GM23338 (cell line): Measurements from ENCODE around the gene ESR2. TPM values are rescaled to one million over a fixed set of nuclear protein-coding genes. Genes with fewer than 3 reads are reported as not detected.

ENCODE experiments used
- ATAC-seq: fragments of 200-7000 bp; cut with Tn5 transposase; 3 replicates; pipeline ENCODE4 v1.9.1; 2020
- DNase-seq: peaks from one replicate; pipeline ENCODE4 v3.0.0-alpha.2; 2015; ENCODE audit warnings: low spot score
- H2AFZ ChIP-seq: fragments of 200-600 bp; sonication (generic); 2 replicates; pipeline ENCODE4 v1.8.0; 2016; ENCODE audit warnings: antibody characterized with exemption, mild to moderate bottlenecking, moderate library complexity
- H3F3A ChIP-seq: fragments of 200-600 bp; sonication (generic); replicated peaks from 2 replicates; pipeline ENCODE4 v1.8.0; 2017; ENCODE audit warnings: antibody characterized with exemption, mixed run types, low read depth
- H3K27ac ChIP-seq: fragments of 200-600 bp; sonication (generic); 2 replicates; pipeline ENCODE4 v1.6.1; 2016; ENCODE audit warnings: low read depth
- H3K27me3 ChIP-seq: fragments of 200-600 bp; sonication (generic); 2 replicates; pipeline ENCODE4 v1.8.0; 2016; ENCODE audit warnings: mild to moderate bottlenecking, mixed run types, moderate library complexity; ENCODE audit not compliant: insufficient read depth
- H3K36me3 ChIP-seq: fragments of 200-600 bp; sonication (generic); 2 replicates; pipeline ENCODE4 v1.8.0; 2016; ENCODE audit warnings: mild to moderate bottlenecking; ENCODE audit not compliant: insufficient read depth
- H3K4me1 ChIP-seq: fragments of 200-600 bp; sonication (generic); 2 replicates; pipeline ENCODE4 v1.8.0; 2016; ENCODE audit warnings: mild to moderate bottlenecking, moderate library complexity; ENCODE audit not compliant: insufficient read depth
- H3K4me2 ChIP-seq: fragments of 200-600 bp; sonication (generic); 2 replicates; pipeline ENCODE4 v1.7.1; 2017; ENCODE audit warnings: mixed run types
- H3K4me3 ChIP-seq: fragments of 200-600 bp; sonication (generic); 2 replicates; pipeline ENCODE4 v1.6.1; 2016; ENCODE audit warnings: mixed run types
- H3K79me2 ChIP-seq: fragments of 200-600 bp; sonication (generic); replicated peaks from 2 replicates; pipeline ENCODE4 v1.8.0; 2017; ENCODE audit warnings: mild to moderate bottlenecking; ENCODE audit not compliant: insufficient read depth
- H3K9me2 ChIP-seq: fragments of 200-600 bp; sonication (generic); 2 replicates; pipeline ENCODE4 v1.8.0; 2017; ENCODE audit not compliant: insufficient read depth
- H4K20me1 ChIP-seq: fragments of 200-600 bp; sonication (generic); replicated peaks from 2 replicates; pipeline ENCODE4 v1.8.0; 2017; ENCODE audit warnings: mild to moderate bottlenecking; ENCODE audit not compliant: insufficient read depth
- H3K27ac Mint-ChIP-seq: 2 replicates; pipeline ENCODE4 v1.8.0; 2020; ENCODE audit warnings: inconsistent platforms, mild to moderate bottlenecking, moderate library complexity, mixed read lengths
- H3K27me3 Mint-ChIP-seq: 3 replicates; pipeline ENCODE4 v1.8.0; 2022; ENCODE audit warnings: low read depth, mild to moderate bottlenecking, moderate library complexity, mixed read lengths, inconsistent platforms; ENCODE audit not compliant: insufficient read depth, poor library complexity
- H3K36me3 Mint-ChIP-seq: 3 replicates; pipeline ENCODE4 v1.8.0; 2021; ENCODE audit warnings: low read depth, mild to moderate bottlenecking, inconsistent platforms, moderate library complexity, mixed read lengths
- H3K4me1 Mint-ChIP-seq: 3 replicates; pipeline ENCODE4 v1.8.0; 2020; ENCODE audit warnings: mild to moderate bottlenecking, inconsistent platforms, mixed read lengths
- H3K4me3 Mint-ChIP-seq: 3 replicates; pipeline ENCODE4 v1.8.0; 2021; ENCODE audit warnings: moderate library complexity, mild to moderate bottlenecking, inconsistent platforms, mixed read lengths
- H3K9me3 Mint-ChIP-seq: 3 replicates; pipeline ENCODE4 v1.8.0; 2020; ENCODE audit warnings: moderate library complexity, mild to moderate bottlenecking, inconsistent platforms, mixed read lengths
- NANOG ChIP-seq: IDR thresholded peaks from 2 replicates; pipeline ENCODE4 v1.6.1; 2016; ENCODE audit warnings: antibody characterized with exemption, borderline replicate concordance
- ZNF114 ChIP-seq: fragments of 250-450 bp; sonication (Bioruptor Pico); IDR thresholded peaks from 2 replicates; pipeline ENCODE4 v1.5.0; 2020; ENCODE audit warnings: mild to moderate bottlenecking, moderate library complexity
- ZNF462 ChIP-seq: fragments of 250-450 bp; sonication (Bioruptor Pico); IDR thresholded peaks from 2 replicates; pipeline ENCODE4 v1.5.0; 2020; ENCODE audit warnings: mild to moderate bottlenecking, moderate library complexity
- polyA plus RNA-seq: library from polyadenylated mRNA; unstranded; fragments of >200 nt; fragmentation: Nextera tagmentation; extraction: Ambion mirVana; gene quantifications from 2 replicates; pipeline ENCODE4 v1.2.1, GENCODE V29; 2016
- total RNA-seq: library from RNA; depleted of rRNA; stranded (reverse); fragments of >200 nt; shearing (Covaris generic); gene quantifications from 2 replicates; pipeline ENCODE4 v1.2.3, GENCODE V29; 2014

ESR2 gene
- total and polyA plus RNA-seq, 2 experiments from 2014 or later, result 0.58 to 0.59 TPM

GRCh38 chr14:64075613-64076005 is 218.6 kb downstream of the ESR2 start (continued):
- TF ChIP-seq ZNF462, result no peak

- H3K9me2 ChIP-seq, result no peaks in the 10 kb centered on the region
- H3K27me3 ChIP-seq, result no peaks in the 10 kb centered on the region
- Mint-ChIP-seq H3K4me1 (peaks cover 16% of the 10 kb centered on the region), H3K4me3 (no peak overlapping the region), H3K9me3 (no peaks in the 10 kb centered on the region), H3K36me3 (peaks cover 20% of the 10 kb centered on the region), H3K27me3 (no peaks in the 10 kb centered on the region), H3K27ac (peak overlapping the region; percentile 79; the same call in 1 of the 2 replicates)
- no peak overlapping the region for H2AFZ ChIP-seq
- ATAC-seq (no peak), DNase-seq (no peak)
- no peaks in the 10 kb centered on the region for H3K36me3 ChIP-seq
- no peak overlapping the region for H3K4me3 ChIP-seq
- H4K20me1 ChIP-seq, result no peaks in the 10 kb centered on the region
- TF ChIP-seq ZNF114, result no peak
- H3K79me2 ChIP-seq, result no peaks in the 10 kb centered on the region
- H3F3A ChIP-seq, result no peaks in the 10 kb centered on the region
- peaks cover 12% of the 10 kb centered on the region for H3K4me1 ChIP-seq
- H3K4me2 ChIP-seq, result peak overlapping the region; percentile 25
- H3K27ac ChIP-seq, result no peak overlapping the region
Observed at GRCh38 chr14:64074961-64075612, 219.1 kb downstream of the ESR2 start.

DNA sequence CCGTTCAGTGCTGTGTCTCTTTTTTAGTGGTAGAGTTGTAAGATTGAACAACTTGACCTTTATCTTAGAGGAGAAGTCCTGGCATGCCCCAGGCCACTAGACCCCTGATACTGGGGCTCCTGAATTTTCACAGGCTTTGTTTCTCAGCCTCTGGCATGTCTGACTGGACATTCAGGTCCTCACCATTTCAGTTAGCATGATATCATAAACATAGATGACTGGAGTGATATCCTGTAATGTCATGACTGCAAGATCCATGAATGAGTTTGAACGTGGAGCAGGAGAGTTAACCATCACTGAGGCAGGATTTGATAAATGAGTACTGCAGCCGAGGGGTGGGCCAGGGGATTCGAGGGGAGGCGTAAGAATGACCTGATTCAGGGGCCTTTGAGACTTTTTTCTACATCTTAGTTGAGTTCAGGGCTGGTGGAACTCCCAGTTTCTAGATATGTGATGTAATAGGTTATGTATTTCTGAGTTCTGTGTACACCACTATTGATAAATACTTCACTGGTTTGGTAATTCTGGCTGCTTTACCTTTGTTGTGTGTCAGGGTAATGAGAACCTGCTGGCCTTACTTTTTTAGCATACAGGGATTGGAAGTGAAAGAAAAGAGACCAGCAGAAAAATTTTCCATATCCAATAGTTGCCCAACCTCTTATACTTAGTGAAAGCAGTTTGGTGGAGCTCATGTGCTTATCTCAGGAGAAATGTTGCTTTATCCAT is 224.4 kb downstream of the ESR2 start:
- Histone ChIP-seq H3K9me2 (no peaks in the 10 kb centered on the region), H3F3A (no peaks in the 10 kb centered on the region), H3K79me2 (no peaks in the 10 kb centered on the region), H4K20me1 (no peaks in the 10 kb centered on the region), H3K27ac (no peak overlapping the region), H3K27me3 (no peaks in the 10 kb centered on the region), H2AFZ (no peak overlapping the region), H3K4me2 (no peak overlapping the region), H3K4me1 (peaks cover under 1% of the 10 kb centered on the region; the same call in 1 of the 2 replicates), H3K36me3 (no peaks in the 10 kb centered on the region; the same call in 1 of the 2 replicates), H3K4me3 (no peak overlapping the region)
- TF ChIP-seq NANOG, result no peak
- Mint-ChIP-seq H3K36me3 (peaks cover 17% of the 10 kb centered on the region), H3K9me3 (no peaks in the 10 kb centered on the region), H3K4me1 (peaks cover 5% of the 10 kb centered on the region), H3K4me3 (no peak overlapping the region), H3K27me3 (no peaks in the 10 kb centered on the region), H3K27ac (no peak overlapping the region)
- no peak for DNase-seq
- no peak for ATAC-seq
